PC-3 (cell line): ENCODE results near the gene PDCL3. TPM values are rescaled to one million over a fixed set of nuclear protein-coding genes. Genes with fewer than 3 reads are reported as not detected.
A peak's percentile ranks its signal among the peaks of the same experiment; 100 is the strongest.

Experiments
- ATAC-seq: fragments of 200-7000 bp; cut with Tn5 transposase; 2 replicates; pipeline ENCODE4 v1.9.1; 2020; ENCODE audit warnings: mild to moderate bottlenecking, moderate library complexity
- BruUV-seq: library from RNA; stranded (reverse); fragments of 400-500 nt; replicated peaks from 2 replicates; lab custom pipeline; 2021; lab: Mats Ljungman, UMichigan
- CTCF ChIA-PET: fragments of 300-600 bp; sonication (Branson Sonifier 250); formaldehyde crosslinking; loops from one replicate; lab custom pipeline; 2022; ENCODE audit warnings: antibody characterized with exemption; lab: Charles Lee
- POLR2A ChIA-PET: fragments of 300-600 bp; sonication (Branson Sonifier 250); formaldehyde crosslinking; loops from one replicate; lab custom pipeline; 2022; ENCODE audit warnings: antibody characterized with exemption; ENCODE audit not compliant: unreplicated experiment; lab: Charles Lee
- DNase-seq: peaks from one replicate; pipeline ENCODE4 v3.0.0-alpha.2; 2015
- H2AFZ ChIP-seq: fragments of 300-600 bp; sonication (generic); 2 replicates; pipeline ENCODE4 v1.6.0; 2016; ENCODE audit warnings: antibody characterized with exemption, low read length
- H3F3A ChIP-seq: fragments of 300-600 bp; sonication (generic); one replicate; pipeline ENCODE4 v1.6.0; 2017; ENCODE audit warnings: antibody characterized with exemption, low read length, control low read depth, mild to moderate bottlenecking; ENCODE audit not compliant: unreplicated experiment
- H3K27ac ChIP-seq: fragments of 300-600 bp; sonication (generic); 2 replicates; pipeline ENCODE4 v1.5.1; 2016; ENCODE audit warnings: mild to moderate bottlenecking, low read length
- H3K27me3 ChIP-seq: fragments of 300-600 bp; sonication (generic); 2 replicates; pipeline ENCODE4 v1.6.1; 2016; ENCODE audit warnings: low read length, mixed read lengths
- H3K36me3 ChIP-seq: fragments of 300-600 bp; sonication (generic); 2 replicates; pipeline ENCODE4 v1.6.1; 2016; ENCODE audit warnings: low read depth, mixed run types, low read length, mixed read lengths
- H3K4me1 ChIP-seq: fragments of 300-600 bp; sonication (generic); 2 replicates; pipeline ENCODE4 v1.5.1; 2016; ENCODE audit warnings: low read length; ENCODE audit not compliant: insufficient read depth
- H3K4me2 ChIP-seq: fragments of 300-600 bp; sonication (generic); 2 replicates; pipeline ENCODE4 v1.6.0; 2016; ENCODE audit warnings: low read length
- H3K4me3 ChIP-seq: fragments of 300-600 bp; sonication (generic); 2 replicates; pipeline ENCODE4 v1.5.1; 2016; ENCODE audit warnings: mild to moderate bottlenecking, low read length, mixed read lengths
- H3K79me2 ChIP-seq: fragments of 300-600 bp; sonication (generic); 2 replicates; pipeline ENCODE4 v1.6.1; 2017; ENCODE audit warnings: low read length, mixed read lengths
- H3K9ac ChIP-seq: fragments of 300-600 bp; sonication (generic); 2 replicates; pipeline ENCODE4 v1.6.0; 2016; ENCODE audit warnings: mild to moderate bottlenecking, low read length
- H3K9me2 ChIP-seq: fragments of 300-600 bp; sonication (generic); replicated peaks from 2 replicates; pipeline ENCODE4 v1.6.1; 2016; ENCODE audit warnings: mixed run types, low read length, mixed read lengths
- H3K9me3 ChIP-seq: fragments of 300-600 bp; sonication (generic); 2 replicates; pipeline ENCODE4 v1.6.1; 2016; ENCODE audit warnings: low read length, mixed read lengths
- H4K20me1 ChIP-seq: fragments of 300-600 bp; sonication (generic); 2 replicates; pipeline ENCODE4 v1.6.1; 2016; ENCODE audit warnings: low read length, mixed read lengths
- EZH2 ChIP-seq: fragments of 300-600 bp; sonication (generic); IDR thresholded peaks from one replicate; pipeline ENCODE4 v1.6.1; 2017; ENCODE audit warnings: antibody characterized with exemption, mild to moderate bottlenecking, low read length; ENCODE audit not compliant: unreplicated experiment
- EZH2phosphoT487 ChIP-seq: fragments of 300-600 bp; sonication (generic); IDR thresholded peaks from 2 replicates; pipeline ENCODE4 v1.6.1; 2018; ENCODE audit warnings: mild to moderate bottlenecking, antibody characterized with exemption, low read length, borderline replicate concordance
- intact Hi-C: fragments of 100-400 bp; cut with micrococcal nuclease; formaldehyde crosslinking; loops from 2 replicates; pipeline ENCODE4 v1.9.0; 2023
- total RNA-seq: library from RNA; depleted of rRNA; stranded (reverse); fragments of >200 nt; gene quantifications from 2 replicates; pipeline ENCODE4 v1.2.3, GENCODE V29; 2014
- TF ChIP-seq, protein P1 (sequence below): fragments of 300-600 bp; sonication (generic); conservative IDR thresholded peaks from 2 replicates; pipeline ENCODE4 v1.5.1; 2017; ENCODE audit warnings: antibody characterized with exemption, low read depth, mild to moderate bottlenecking, low read length

The PDCL3 gene
- total RNA-seq, 1 experiment from 2014 or later = 27.2 TPM

DNA sequence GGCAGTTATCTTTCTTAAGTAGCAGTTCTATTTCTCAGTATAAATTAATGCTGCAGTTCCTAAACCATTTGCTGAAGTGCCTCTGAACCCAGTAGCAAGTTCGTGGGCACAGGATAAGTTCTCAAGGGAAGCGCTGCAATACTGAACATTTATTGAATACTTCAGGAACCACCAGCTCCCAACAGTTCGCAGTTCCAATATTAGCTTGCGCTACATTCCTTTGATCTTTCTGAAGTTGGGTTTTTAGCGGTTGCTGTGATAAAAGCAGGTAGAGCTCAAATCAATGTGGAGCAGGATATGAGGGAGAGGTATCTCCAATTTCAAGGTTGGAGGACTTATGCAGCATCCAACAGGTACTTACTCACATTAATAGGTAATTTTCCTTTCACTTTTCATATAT lies 33.7 kb downstream of the PDCL3 start:
- DNase-seq (no peak), ATAC-seq (no peak)
- BruUV-seq = no TSS peak
- H4K20me1 ChIP-seq = no peaks in the 10 kb centered on the region
- no peaks in the 10 kb centered on the region for H3K9me3 ChIP-seq
- no peaks in the 10 kb centered on the region for H3K36me3 ChIP-seq
- no peaks in the 10 kb centered on the region for H3K4me1 ChIP-seq
- intact Hi-C loops = no loop called here
- no peak overlapping the region for H3K4me3 ChIP-seq
- no peaks in the 10 kb centered on the region for H3K79me2 ChIP-seq
- no peak overlapping the region for H2AFZ ChIP-seq
- H3K27ac ChIP-seq = no peak overlapping the region
- no peak overlapping the region for H3K9ac ChIP-seq
- no peaks in the 10 kb centered on the region for H3F3A ChIP-seq
- H3K9me2 ChIP-seq = no peaks in the 10 kb centered on the region
- TF ChIP-seq EZH2 (no peak), EZH2phosphoT487 (no peak)
- TF ChIP-seq, protein P1, sequence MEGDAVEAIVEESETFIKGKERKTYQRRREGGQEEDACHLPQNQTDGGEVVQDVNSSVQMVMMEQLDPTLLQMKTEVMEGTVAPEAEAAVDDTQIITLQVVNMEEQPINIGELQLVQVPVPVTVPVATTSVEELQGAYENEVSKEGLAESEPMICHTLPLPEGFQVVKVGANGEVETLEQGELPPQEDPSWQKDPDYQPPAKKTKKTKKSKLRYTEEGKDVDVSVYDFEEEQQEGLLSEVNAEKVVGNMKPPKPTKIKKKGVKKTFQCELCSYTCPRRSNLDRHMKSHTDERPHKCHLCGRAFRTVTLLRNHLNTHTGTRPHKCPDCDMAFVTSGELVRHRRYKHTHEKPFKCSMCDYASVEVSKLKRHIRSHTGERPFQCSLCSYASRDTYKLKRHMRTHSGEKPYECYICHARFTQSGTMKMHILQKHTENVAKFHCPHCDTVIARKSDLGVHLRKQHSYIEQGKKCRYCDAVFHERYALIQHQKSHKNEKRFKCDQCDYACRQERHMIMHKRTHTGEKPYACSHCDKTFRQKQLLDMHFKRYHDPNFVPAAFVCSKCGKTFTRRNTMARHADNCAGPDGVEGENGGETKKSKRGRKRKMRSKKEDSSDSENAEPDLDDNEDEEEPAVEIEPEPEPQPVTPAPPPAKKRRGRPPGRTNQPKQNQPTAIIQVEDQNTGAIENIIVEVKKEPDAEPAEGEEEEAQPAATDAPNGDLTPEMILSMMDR = no peak
- no peaks in the 10 kb centered on the region for H3K27me3 ChIP-seq
- H3K4me2 ChIP-seq = no peak overlapping the region
- CTCF ChIA-PET = no interaction called here
- POLR2A ChIA-PET = no interaction called here

- CTCF ChIA-PET = no interaction called here
Measured at GRCh38 chr2:100599566-100599965, 36.8 kb downstream of the PDCL3 start.

DNA sequence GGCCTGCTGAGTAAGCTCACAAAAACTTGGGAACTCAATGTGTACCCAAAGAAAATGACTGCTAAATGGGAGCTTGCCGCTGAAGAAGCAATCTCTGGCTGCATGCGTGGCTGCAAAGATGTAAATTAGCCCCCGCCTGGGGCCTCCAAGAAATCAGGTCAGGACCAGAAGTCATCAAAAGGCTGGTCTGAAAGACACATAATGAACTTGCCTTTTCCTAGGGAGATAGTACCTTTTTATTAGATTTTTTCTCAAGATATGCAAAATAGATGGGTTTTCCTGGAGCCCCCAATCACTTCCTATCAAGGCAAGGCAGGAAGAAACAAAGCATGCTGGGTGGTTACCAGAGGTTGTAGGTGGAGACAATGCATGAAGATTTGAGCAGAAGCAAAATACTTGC lies 38.9 kb downstream of the PDCL3 start:
- intact Hi-C loops = no loop called here
- no peaks in the 10 kb centered on the region for H3K79me2 ChIP-seq
- H3F3A ChIP-seq = no peaks in the 10 kb centered on the region
- H3K27me3 ChIP-seq = no peaks in the 10 kb centered on the region
- ATAC-seq (no peak), DNase-seq (no peak)
- H3K9me2 ChIP-seq = no peaks in the 10 kb centered on the region
- no peaks in the 10 kb centered on the region for H4K20me1 ChIP-seq
- no peaks in the 10 kb centered on the region for H3K36me3 ChIP-seq
- H3K27ac ChIP-seq = no peak overlapping the region
- H3K4me2 ChIP-seq = no peak overlapping the region
- TF ChIP-seq EZH2phosphoT487 (no peak), EZH2 (no peak)
- TF ChIP-seq, protein P1 = no peak
- ChIA-PET CTCF (no interaction called here), POLR2A (no interaction called here)
- no peak overlapping the region for H3K4me3 ChIP-seq
- no TSS peak for BruUV-seq
- no peaks in the 10 kb centered on the region for H3K9me3 ChIP-seq
- no peak overlapping the region for H2AFZ ChIP-seq
- H3K9ac ChIP-seq = no peak overlapping the region
- peaks cover 8% of the 10 kb centered on the region; the same call in 1 of the 2 replicates for H3K4me1 ChIP-seq

More at GRCh38 chr2:100599566-100599965, 36.8 kb downstream of the PDCL3 start:
- peak overlapping the region; percentile 18; the same call in 1 of the 2 replicates for H2AFZ ChIP-seq
- no peak for DNase-seq
- H3K27ac ChIP-seq = no peak overlapping the region
- H3K9me3 ChIP-seq = no peaks in the 10 kb centered on the region
- POLR2A ChIA-PET = interaction anchor here (0.8 kb wide), 1 partner anchor 631 kb away, joined by 16 read pairs; no protein-coding TSS in a partner anchor
- H3K36me3 ChIP-seq = no peaks in the 10 kb centered on the region
- peak; percentile 40; the same call in 1 of the 2 replicates for ATAC-seq
- H3K27me3 ChIP-seq = no peaks in the 10 kb centered on the region
- no peak overlapping the region for H3K9ac ChIP-seq
- H3K9me2 ChIP-seq = no peaks in the 10 kb centered on the region
- no peaks in the 10 kb centered on the region for H3K4me1 ChIP-seq
- intact Hi-C loops = no loop called here
- H3K4me2 ChIP-seq = no peak overlapping the region
- H4K20me1 ChIP-seq = no peaks in the 10 kb centered on the region
- TF ChIP-seq, protein P1 = no peak
- TF ChIP-seq EZH2phosphoT487 (no peak), EZH2 (no peak)
- BruUV-seq = no TSS peak
- H3F3A ChIP-seq = no peaks in the 10 kb centered on the region
- H3K79me2 ChIP-seq = no peaks in the 10 kb centered on the region
- H3K4me3 ChIP-seq = no peak overlapping the region
